ENCODE results near the gene U2AF2. TPM values are rescaled to one million over a fixed set of nuclear protein-coding genes. Genes with fewer than 3 reads are reported as not detected.

The U2AF2 gene
- total and polyA plus RNA-seq, 2 experiments from 2014 or later = 73.1 to 233 TPM

- H3K27ac Mint-ChIP-seq = peak overlapping the region; percentile 97
Observed at GRCh38 chr19:55643887-55644176, 11.0 kb upstream of the U2AF2 start.

More at GRCh38 chr19:55643887-55644176, 11.0 kb upstream of the U2AF2 start:
- Histone ChIP-seq H3K79me2 (replicated peaks; ENCODE audit: insufficient read depth) (peaks cover 37% of the 10 kb centered on the region), H3K36me3 (ENCODE audit: insufficient read depth) (no peaks in the 10 kb centered on the region), H3K4me3 (peak overlapping the region; percentile 89), H2AFZ (no peak overlapping the region), H4K20me1 (replicated peaks; ENCODE audit: insufficient read depth) (no peaks in the 10 kb centered on the region), H3K4me1 (ENCODE audit: insufficient read depth) (no peaks in the 10 kb centered on the region; the same call in 1 of the 2 replicates), H3K4me2 (peak overlapping the region; percentile 96), H3K27ac (ENCODE audit: low read depth) (no peak overlapping the region), H3K27me3 (ENCODE audit: insufficient read depth) (no peaks in the 10 kb centered on the region), H3F3A (replicated peaks; ENCODE audit: low read depth) (peaks cover 35% of the 10 kb centered on the region), H3K9me2 (ENCODE audit: insufficient read depth) (0 out of 2 replicates have a peak, but pooled peaks cover 3% of the 10 kb centered on the region)
- peak overlapping the region; percentile 84 for H3K4me3 Mint-ChIP-seq
- ATAC-seq (no peak), DNase-seq (ENCODE audit: low spot score) (no peak)
- TF ChIP-seq EZH2phosphoT487 (IDR thresholded peaks at IDR 0.05; ENCODE audit: unreplicated experiment) (no peak), ETS1 (IDR thresholded peaks at IDR 0.05) (no peak), EZH2 (IDR thresholded peaks at IDR 0.05; ENCODE audit: low read depth, unreplicated experiment) (no peak), ZNF114 (CRISPR knock-in tag; IDR thresholded peaks at IDR 0.05) (no peak), POLR2AphosphoS5 (IDR thresholded peaks at IDR 0.05; ENCODE audit: low read depth) (no peak), STAT1 (IDR thresholded peaks at IDR 0.05; ENCODE audit: unreplicated experiment) (no peak), NANOG (IDR thresholded peaks at IDR 0.05; ENCODE audit: borderline replicate concordance) (no peak), REST (IDR thresholded peaks at IDR 0.05; ENCODE audit: unreplicated experiment) (no peak), ZNF331 (CRISPR knock-in tag; IDR thresholded peaks at IDR 0.05; ENCODE audit: low read depth) (no peak), ZNF462 (CRISPR knock-in tag; IDR thresholded peaks at IDR 0.05) (no peak), CTCF (conservative IDR thresholded peaks at IDR 0.05; ENCODE audit: low read depth in 2 of 2) (no peak)
- peaks cover 25% of the 10 kb centered on the region for H3K4me1 Mint-ChIP-seq
- peaks cover 8% of the 10 kb centered on the region for H3K9me3 Mint-ChIP-seq
- H3K36me3 Mint-ChIP-seq (ENCODE audit: low read depth) = peaks cover 44% of the 10 kb centered on the region
- peaks cover 41% of the 10 kb centered on the region for H3K27me3 Mint-ChIP-seq (ENCODE audit: insufficient read depth, low read depth, poor library complexity)

Data from GM23338 (cell line).